Uterus (tissue), 4 donors: ENCODE data around the gene MYLIP. TPM values are rescaled to one million over a fixed set of nuclear protein-coding genes. Genes with fewer than 3 reads are reported as not detected.

Experiments used
- DNase-seq, 2 donors: peaks; one replicate each; pipeline ENCODE4 v3.0.0-alpha.2; 2019 to 2020
- H3K27ac ChIP-seq, 2 donors: fragments of 200-600 bp; sonication (generic); 1 replicate in 1 of 2; 2 replicates in 1 of 2; pipeline ENCODE4 v1.5.1; 2016 to 2018
- H3K27me3 ChIP-seq, 2 donors: fragments of 200-600 bp; sonication (generic); one replicate each; pipeline ENCODE4 v1.5.1; 2018 to 2019; ENCODE audit warnings: control low read depth in 1 of 2
- H3K36me3 ChIP-seq, 2 donors: fragments of 200-600 bp; sonication (generic); one replicate each; pipeline ENCODE4 v1.5.1; 2019; ENCODE audit warnings: control low read depth in 1 of 2
- H3K4me1 ChIP-seq, 2 donors: fragments of 200-600 bp; sonication (generic); one replicate each; pipeline ENCODE4 v1.5.1; 2018 to 2019; ENCODE audit warnings: control low read depth in 1 of 2
- H3K4me3 ChIP-seq, 2 donors: fragments of 200-600 bp; sonication (generic); 1 replicate in 1 of 2; 2 replicates in 1 of 2; pipeline ENCODE4 v1.5.1; 2018 to 2019; ENCODE audit warnings: mild to moderate bottlenecking in 1 of 2
- H3K9me3 ChIP-seq, 2 donors: fragments of 200-600 bp; sonication (generic); one replicate each; pipeline ENCODE4 v1.5.1; 2019; ENCODE audit warnings: control low read depth in 1 of 2
- CTCF ChIP-seq, 4 experiments: fragments of 200-600 bp in 2 of 4; fragments of 450-650 bp in 2 of 4; sonication (generic) in 2 of 4; IDR thresholded peaks; one replicate each; pipeline ENCODE4 v1.5.1; 2016 to 2019; ENCODE audit warnings: antibody characterized with exemption in 4 of 4, mild to moderate bottlenecking in 2 of 4, moderate library complexity in 1 of 4
- POLR2A ChIP-seq, 2 donors: fragments of 450-650 bp; IDR thresholded peaks; one replicate each; pipeline ENCODE4 v1.6.1; 2016; ENCODE audit warnings: antibody characterized with exemption in 2 of 2, mild to moderate bottlenecking in 1 of 2, moderate library complexity in 1 of 2
- intact Hi-C: fragments of 100-400 bp; cut with DNase I; formaldehyde crosslinking; loops from one replicate; pipeline ENCODE4 v1.15.1; 2023; ENCODE audit warnings: low total_unique reads
- total RNA-seq, 4 donors: library from RNA; depleted of rRNA in 3 of 4; stranded (reverse); fragments of >200 nt in 3 of 4; gene quantifications; one replicate each; pipeline versions ENCODE4 v1.1.0 to v1.2.4, GENCODE V29; 2014 to 2023
- donor health status: DM: yes; HTN: yes; CAD: no.

The MYLIP gene
- total RNA-seq, 4 donors from 2014 or later: 11.5 to 79.2 (median 58.7) TPM

- Histone ChIP-seq H3K27ac (no peak overlapping the region), H3K36me3 (no peaks in the 10 kb centered on the region), H3K4me1 (no peaks in the 10 kb centered on the region), H3K27me3 (no peaks in the 10 kb centered on the region), H3K4me3 (no peak overlapping the region), H3K9me3 (no peaks in the 10 kb centered on the region)
- TF ChIP-seq POLR2A (IDR thresholded peaks at IDR 0.05) (no peak), CTCF (IDR thresholded peaks at IDR 0.05) (no peak)
- DNase-seq: no peak
- intact Hi-C loops: no loop called here
Observed at GRCh38 chr6:16153211-16153820, 24.4 kb downstream of the MYLIP start.

GRCh38 chr6:16154904-16155303, 26.0 kb downstream of the MYLIP start:
- Histone ChIP-seq H3K4me1 (no peaks in the 10 kb centered on the region), H3K4me3 (no peak overlapping the region), H3K27ac (no peak overlapping the region), H3K9me3 (no peaks in the 10 kb centered on the region), H3K36me3 (no peaks in the 10 kb centered on the region), H3K27me3 (no peaks in the 10 kb centered on the region)
- TF ChIP-seq CTCF (IDR thresholded peaks at IDR 0.05): no peak
- no peak for TF ChIP-seq POLR2A (IDR thresholded peaks at IDR 0.05)
- no peak for DNase-seq
- intact Hi-C loops: no loop called here

GRCh38 chr6:16157492-16157891, 28.6 kb downstream of the MYLIP start:
- Histone ChIP-seq H3K36me3 (no peaks in the 10 kb centered on the region), H3K9me3 (no peaks in the 10 kb centered on the region), H3K27me3 (no peaks in the 10 kb centered on the region), H3K4me3 (no peak overlapping the region), H3K27ac (no peak overlapping the region), H3K4me1 (no peaks in the 10 kb centered on the region)
- DNase-seq: no peak
- intact Hi-C loops: no loop called here
- TF ChIP-seq POLR2A (IDR thresholded peaks at IDR 0.05): no peak
- no peak for TF ChIP-seq CTCF (IDR thresholded peaks at IDR 0.05)

- no peak for TF ChIP-seq CTCF (IDR thresholded peaks at IDR 0.05)
- no peak for TF ChIP-seq POLR2A (IDR thresholded peaks at IDR 0.05)
- intact Hi-C loops: no loop called here
- no peak overlapping the region for H3K27ac ChIP-seq
- DNase-seq: peak; percentile 53 to 63
- no peaks in the 10 kb centered on the region for H3K4me1 ChIP-seq
- H3K4me3 ChIP-seq: no peak overlapping the region
- no peaks in the 10 kb centered on the region for H3K9me3 ChIP-seq
- H3K36me3 ChIP-seq: no peaks in the 10 kb centered on the region
- no peaks in the 10 kb centered on the region for H3K27me3 ChIP-seq
Observed at GRCh38 chr6:16157909-16158308, 29.0 kb downstream of the MYLIP start.

- H3K9me3 ChIP-seq: no peaks in the 10 kb centered on the region
- H3K27me3 ChIP-seq: no peaks in the 10 kb centered on the region
- TF ChIP-seq POLR2A (IDR thresholded peaks at IDR 0.05): no peak
- no peak for TF ChIP-seq CTCF (IDR thresholded peaks at IDR 0.05)
- H3K4me3 ChIP-seq: no peak overlapping the region
- no peak for DNase-seq
- no peaks in the 10 kb centered on the region for H3K36me3 ChIP-seq
- intact Hi-C loops: no loop called here
- H3K27ac ChIP-seq: no peak overlapping the region
- H3K4me1 ChIP-seq: no peaks in the 10 kb centered on the region
Observed at GRCh38 chr6:16158943-16159557, 30.2 kb downstream of the MYLIP start.
